ENCODE results near the gene PRKN. TPM values are rescaled to one million over a fixed set of nuclear protein-coding genes. Genes with fewer than 3 reads are reported as not detected.

PRKN gene
- total and polyA plus RNA-seq, 2 experiments from 2014 or later: 0.10 to 0.84 TPM

DNA sequence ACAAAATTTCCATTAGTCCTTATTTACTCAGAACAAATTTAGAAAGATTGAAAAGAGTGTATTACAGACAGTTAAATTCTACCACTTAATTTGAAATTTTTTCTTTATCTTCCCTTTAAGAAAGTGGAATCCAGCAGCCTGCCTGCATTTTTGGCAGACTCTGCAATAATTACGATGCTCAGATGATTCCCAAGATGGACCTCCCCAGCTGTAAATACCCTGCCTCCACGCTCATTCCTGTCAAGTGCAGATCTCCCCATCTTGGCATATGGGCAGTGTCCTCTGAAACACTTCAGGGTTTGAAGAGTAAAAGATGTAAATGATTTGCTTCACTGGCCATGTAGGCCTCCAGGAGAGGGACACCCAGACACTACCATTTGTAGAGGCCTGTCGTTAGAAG lies 471.2 kb downstream of the PRKN start:
- Mint-ChIP-seq H3K27me3 (ENCODE audit: insufficient read depth, low read depth, poor library complexity) (peaks cover 3% of the 10 kb centered on the region), H3K36me3 (ENCODE audit: low read depth) (no peaks in the 10 kb centered on the region), H3K4me1 (no peaks in the 10 kb centered on the region), H3K27ac (0 out of 2 replicates have a peak overlapping the region, but pooled peaks have one; percentile 29), H3K9me3 (no peaks in the 10 kb centered on the region), H3K4me3 (no peak overlapping the region)
- Histone ChIP-seq H3K27me3 (ENCODE audit: insufficient read depth) (no peaks in the 10 kb centered on the region), H3K4me3 (no peak overlapping the region), H3F3A (replicated peaks; ENCODE audit: low read depth) (no peaks in the 10 kb centered on the region), H3K4me1 (ENCODE audit: insufficient read depth) (no peaks in the 10 kb centered on the region), H2AFZ (no peak overlapping the region), H3K27ac (ENCODE audit: low read depth) (no peak overlapping the region), H3K4me2 (no peak overlapping the region), H3K79me2 (replicated peaks; ENCODE audit: insufficient read depth) (no peaks in the 10 kb centered on the region), H3K36me3 (ENCODE audit: insufficient read depth) (no peaks in the 10 kb centered on the region), H4K20me1 (replicated peaks; ENCODE audit: insufficient read depth) (no peaks in the 10 kb centered on the region), H3K9me2 (ENCODE audit: insufficient read depth) (no peaks in the 10 kb centered on the region)
- no peak for ATAC-seq
- TF ChIP-seq, protein P1, sequence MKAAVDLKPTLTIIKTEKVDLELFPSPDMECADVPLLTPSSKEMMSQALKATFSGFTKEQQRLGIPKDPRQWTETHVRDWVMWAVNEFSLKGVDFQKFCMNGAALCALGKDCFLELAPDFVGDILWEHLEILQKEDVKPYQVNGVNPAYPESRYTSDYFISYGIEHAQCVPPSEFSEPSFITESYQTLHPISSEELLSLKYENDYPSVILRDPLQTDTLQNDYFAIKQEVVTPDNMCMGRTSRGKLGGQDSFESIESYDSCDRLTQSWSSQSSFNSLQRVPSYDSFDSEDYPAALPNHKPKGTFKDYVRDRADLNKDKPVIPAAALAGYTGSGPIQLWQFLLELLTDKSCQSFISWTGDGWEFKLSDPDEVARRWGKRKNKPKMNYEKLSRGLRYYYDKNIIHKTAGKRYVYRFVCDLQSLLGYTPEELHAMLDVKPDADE (IDR thresholded peaks at IDR 0.05): no peak
- TF ChIP-seq NANOG (IDR thresholded peaks at IDR 0.05; ENCODE audit: borderline replicate concordance) (no peak), STAT1 (IDR thresholded peaks at IDR 0.05; ENCODE audit: unreplicated experiment) (no peak), EZH2 (IDR thresholded peaks at IDR 0.05; ENCODE audit: low read depth, unreplicated experiment) (no peak), ZNF331 (CRISPR knock-in tag; IDR thresholded peaks at IDR 0.05; ENCODE audit: low read depth) (no peak), CREB1 (CRISPR knock-in tag; IDR thresholded peaks at IDR 0.05; ENCODE audit: low read depth) (no peak), ZNF114 (CRISPR knock-in tag; IDR thresholded peaks at IDR 0.05) (no peak), JUNB (IDR thresholded peaks at IDR 0.05; ENCODE audit: unreplicated experiment) (no peak), POLR2AphosphoS5 (IDR thresholded peaks at IDR 0.05; ENCODE audit: low read depth) (no peak), EZH2phosphoT487 (IDR thresholded peaks at IDR 0.05; ENCODE audit: unreplicated experiment) (no peak)
- TF ChIP-seq, protein P2, sequence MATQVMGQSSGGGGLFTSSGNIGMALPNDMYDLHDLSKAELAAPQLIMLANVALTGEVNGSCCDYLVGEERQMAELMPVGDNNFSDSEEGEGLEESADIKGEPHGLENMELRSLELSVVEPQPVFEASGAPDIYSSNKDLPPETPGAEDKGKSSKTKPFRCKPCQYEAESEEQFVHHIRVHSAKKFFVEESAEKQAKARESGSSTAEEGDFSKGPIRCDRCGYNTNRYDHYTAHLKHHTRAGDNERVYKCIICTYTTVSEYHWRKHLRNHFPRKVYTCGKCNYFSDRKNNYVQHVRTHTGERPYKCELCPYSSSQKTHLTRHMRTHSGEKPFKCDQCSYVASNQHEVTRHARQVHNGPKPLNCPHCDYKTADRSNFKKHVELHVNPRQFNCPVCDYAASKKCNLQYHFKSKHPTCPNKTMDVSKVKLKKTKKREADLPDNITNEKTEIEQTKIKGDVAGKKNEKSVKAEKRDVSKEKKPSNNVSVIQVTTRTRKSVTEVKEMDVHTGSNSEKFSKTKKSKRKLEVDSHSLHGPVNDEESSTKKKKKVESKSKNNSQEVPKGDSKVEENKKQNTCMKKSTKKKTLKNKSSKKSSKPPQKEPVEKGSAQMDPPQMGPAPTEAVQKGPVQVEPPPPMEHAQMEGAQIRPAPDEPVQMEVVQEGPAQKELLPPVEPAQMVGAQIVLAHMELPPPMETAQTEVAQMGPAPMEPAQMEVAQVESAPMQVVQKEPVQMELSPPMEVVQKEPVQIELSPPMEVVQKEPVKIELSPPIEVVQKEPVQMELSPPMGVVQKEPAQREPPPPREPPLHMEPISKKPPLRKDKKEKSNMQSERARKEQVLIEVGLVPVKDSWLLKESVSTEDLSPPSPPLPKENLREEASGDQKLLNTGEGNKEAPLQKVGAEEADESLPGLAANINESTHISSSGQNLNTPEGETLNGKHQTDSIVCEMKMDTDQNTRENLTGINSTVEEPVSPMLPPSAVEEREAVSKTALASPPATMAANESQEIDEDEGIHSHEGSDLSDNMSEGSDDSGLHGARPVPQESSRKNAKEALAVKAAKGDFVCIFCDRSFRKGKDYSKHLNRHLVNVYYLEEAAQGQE (IDR thresholded peaks at IDR 0.05; ENCODE audit: unreplicated experiment): no peak
- TF ChIP-seq, protein P3, sequence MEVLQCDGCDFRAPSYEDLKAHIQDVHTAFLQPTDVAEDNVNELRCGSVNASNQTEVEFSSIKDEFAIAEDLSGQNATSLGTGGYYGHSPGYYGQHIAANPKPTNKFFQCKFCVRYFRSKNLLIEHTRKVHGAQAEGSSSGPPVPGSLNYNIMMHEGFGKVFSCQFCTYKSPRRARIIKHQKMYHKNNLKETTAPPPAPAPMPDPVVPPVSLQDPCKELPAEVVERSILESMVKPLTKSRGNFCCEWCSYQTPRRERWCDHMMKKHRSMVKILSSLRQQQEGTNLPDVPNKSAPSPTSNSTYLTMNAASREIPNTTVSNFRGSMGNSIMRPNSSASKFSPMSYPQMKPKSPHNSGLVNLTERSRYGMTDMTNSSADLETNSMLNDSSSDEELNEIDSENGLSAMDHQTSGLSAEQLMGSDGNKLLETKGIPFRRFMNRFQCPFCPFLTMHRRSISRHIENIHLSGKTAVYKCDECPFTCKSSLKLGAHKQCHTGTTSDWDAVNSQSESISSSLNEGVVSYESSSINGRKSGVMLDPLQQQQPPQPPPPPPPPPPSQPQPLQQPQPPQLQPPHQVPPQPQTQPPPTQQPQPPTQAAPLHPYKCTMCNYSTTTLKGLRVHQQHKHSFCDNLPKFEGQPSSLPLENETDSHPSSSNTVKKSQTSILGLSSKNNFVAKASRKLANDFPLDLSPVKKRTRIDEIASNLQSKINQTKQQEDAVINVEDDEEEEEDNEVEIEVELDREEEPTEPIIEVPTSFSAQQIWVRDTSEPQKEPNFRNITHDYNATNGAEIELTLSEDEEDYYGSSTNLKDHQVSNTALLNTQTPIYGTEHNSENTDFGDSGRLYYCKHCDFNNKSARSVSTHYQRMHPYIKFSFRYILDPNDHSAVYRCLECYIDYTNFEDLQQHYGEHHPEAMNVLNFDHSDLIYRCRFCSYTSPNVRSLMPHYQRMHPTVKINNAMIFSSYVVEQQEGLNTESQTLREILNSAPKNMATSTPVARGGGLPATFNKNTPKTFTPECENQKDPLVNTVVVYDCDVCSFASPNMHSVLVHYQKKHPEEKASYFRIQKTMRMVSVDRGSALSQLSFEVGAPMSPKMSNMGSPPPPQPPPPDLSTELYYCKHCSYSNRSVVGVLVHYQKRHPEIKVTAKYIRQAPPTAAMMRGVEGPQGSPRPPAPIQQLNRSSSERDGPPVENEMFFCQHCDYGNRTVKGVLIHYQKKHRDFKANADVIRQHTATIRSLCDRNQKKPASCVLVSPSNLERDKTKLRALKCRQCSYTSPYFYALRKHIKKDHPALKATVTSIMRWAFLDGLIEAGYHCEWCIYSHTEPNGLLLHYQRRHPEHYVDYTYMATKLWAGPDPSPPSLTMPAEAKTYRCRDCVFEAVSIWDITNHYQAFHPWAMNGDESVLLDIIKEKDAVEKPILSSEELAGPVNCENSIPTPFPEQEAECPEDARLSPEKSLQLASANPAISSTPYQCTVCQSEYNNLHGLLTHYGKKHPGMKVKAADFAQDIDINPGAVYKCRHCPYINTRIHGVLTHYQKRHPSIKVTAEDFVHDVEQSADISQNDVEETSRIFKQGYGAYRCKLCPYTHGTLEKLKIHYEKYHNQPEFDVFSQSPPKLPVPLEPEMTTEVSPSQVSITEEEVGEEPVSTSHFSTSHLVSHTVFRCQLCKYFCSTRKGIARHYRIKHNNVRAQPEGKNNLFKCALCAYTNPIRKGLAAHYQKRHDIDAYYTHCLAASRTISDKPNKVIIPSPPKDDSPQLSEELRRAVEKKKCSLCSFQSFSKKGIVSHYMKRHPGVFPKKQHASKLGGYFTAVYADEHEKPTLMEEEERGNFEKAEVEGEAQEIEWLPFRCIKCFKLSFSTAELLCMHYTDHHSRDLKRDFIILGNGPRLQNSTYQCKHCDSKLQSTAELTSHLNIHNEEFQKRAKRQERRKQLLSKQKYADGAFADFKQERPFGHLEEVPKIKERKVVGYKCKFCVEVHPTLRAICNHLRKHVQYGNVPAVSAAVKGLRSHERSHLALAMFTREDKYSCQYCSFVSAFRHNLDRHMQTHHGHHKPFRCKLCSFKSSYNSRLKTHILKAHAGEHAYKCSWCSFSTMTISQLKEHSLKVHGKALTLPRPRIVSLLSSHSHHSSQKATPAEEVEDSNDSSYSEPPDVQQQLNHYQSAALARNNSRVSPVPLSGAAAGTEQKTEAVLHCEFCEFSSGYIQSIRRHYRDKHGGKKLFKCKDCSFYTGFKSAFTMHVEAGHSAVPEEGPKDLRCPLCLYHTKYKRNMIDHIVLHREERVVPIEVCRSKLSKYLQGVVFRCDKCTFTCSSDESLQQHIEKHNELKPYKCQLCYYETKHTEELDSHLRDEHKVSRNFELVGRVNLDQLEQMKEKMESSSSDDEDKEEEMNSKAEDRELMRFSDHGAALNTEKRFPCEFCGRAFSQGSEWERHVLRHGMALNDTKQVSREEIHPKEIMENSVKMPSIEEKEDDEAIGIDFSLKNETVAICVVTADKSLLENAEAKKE (CRISPR knock-in tag; IDR thresholded peaks at IDR 0.05): no peak
- TF ChIP-seq, protein P4, sequence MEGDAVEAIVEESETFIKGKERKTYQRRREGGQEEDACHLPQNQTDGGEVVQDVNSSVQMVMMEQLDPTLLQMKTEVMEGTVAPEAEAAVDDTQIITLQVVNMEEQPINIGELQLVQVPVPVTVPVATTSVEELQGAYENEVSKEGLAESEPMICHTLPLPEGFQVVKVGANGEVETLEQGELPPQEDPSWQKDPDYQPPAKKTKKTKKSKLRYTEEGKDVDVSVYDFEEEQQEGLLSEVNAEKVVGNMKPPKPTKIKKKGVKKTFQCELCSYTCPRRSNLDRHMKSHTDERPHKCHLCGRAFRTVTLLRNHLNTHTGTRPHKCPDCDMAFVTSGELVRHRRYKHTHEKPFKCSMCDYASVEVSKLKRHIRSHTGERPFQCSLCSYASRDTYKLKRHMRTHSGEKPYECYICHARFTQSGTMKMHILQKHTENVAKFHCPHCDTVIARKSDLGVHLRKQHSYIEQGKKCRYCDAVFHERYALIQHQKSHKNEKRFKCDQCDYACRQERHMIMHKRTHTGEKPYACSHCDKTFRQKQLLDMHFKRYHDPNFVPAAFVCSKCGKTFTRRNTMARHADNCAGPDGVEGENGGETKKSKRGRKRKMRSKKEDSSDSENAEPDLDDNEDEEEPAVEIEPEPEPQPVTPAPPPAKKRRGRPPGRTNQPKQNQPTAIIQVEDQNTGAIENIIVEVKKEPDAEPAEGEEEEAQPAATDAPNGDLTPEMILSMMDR (conservative IDR thresholded peaks at IDR 0.05; ENCODE audit: low read depth in 2 of 2): no peak
- DNase-seq (ENCODE audit: low spot score): no peak

Data from GM23338 (cell line).